ENCODE measurements around the gene FAM53B.

Gene FAM53B

DNA sequence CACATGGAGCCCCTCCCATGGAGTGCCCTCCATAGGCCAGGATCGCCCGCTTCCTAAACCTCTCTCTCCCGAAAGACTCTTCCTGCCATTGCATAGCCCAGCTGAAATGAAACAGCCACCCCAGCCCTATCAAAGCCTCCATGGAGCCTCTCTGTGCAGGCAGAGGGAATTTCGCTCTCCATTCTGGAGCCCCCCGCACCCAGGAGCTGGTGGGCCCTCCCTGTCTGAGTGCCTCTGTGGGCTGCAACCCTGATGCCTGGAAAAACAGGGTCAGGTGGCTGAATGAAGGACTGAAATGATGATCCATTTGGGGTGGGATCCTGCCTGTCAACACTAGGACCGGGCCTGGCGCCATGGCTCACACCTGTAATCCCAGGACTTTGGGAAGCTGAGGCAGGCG is 106.4 kb downstream of the FAM53B start:
- H3K79me2 ChIP-seq (ENCODE audit: insufficient read depth, low read depth), result no peaks in the 10 kb centered on the region
- no peak overlapping the region for H3K27ac ChIP-seq
- H4K20me1 ChIP-seq (ENCODE audit: insufficient read depth), result no peaks in the 10 kb centered on the region
- 0 out of 2 replicates have a peak, but pooled peaks cover under 1% of the 10 kb centered on the region for H3K36me3 ChIP-seq (ENCODE audit: insufficient read depth)
- H3K4me1 ChIP-seq (ENCODE audit: low read depth, poor library complexity, severe bottlenecking), result peaks cover 15% of the 10 kb centered on the region
- H3K4me2 ChIP-seq, result no peak overlapping the region
- no peaks in the 10 kb centered on the region for H3K27me3 ChIP-seq (ENCODE audit: insufficient read depth, low read depth)
- no peak overlapping the region for H2AFZ ChIP-seq (ENCODE audit: low read depth)
- no peak overlapping the region for H3K9ac ChIP-seq
- no peak overlapping the region for H3K4me3 ChIP-seq (IDR thresholded peaks at IDR 0.05; ENCODE audit: insufficient read depth, low read depth, low read length)
- TF ChIP-seq, protein P1, sequence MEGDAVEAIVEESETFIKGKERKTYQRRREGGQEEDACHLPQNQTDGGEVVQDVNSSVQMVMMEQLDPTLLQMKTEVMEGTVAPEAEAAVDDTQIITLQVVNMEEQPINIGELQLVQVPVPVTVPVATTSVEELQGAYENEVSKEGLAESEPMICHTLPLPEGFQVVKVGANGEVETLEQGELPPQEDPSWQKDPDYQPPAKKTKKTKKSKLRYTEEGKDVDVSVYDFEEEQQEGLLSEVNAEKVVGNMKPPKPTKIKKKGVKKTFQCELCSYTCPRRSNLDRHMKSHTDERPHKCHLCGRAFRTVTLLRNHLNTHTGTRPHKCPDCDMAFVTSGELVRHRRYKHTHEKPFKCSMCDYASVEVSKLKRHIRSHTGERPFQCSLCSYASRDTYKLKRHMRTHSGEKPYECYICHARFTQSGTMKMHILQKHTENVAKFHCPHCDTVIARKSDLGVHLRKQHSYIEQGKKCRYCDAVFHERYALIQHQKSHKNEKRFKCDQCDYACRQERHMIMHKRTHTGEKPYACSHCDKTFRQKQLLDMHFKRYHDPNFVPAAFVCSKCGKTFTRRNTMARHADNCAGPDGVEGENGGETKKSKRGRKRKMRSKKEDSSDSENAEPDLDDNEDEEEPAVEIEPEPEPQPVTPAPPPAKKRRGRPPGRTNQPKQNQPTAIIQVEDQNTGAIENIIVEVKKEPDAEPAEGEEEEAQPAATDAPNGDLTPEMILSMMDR (conservative IDR thresholded peaks at IDR 0.05; ENCODE audit: low read depth, low read length), result no peak

DNA sequence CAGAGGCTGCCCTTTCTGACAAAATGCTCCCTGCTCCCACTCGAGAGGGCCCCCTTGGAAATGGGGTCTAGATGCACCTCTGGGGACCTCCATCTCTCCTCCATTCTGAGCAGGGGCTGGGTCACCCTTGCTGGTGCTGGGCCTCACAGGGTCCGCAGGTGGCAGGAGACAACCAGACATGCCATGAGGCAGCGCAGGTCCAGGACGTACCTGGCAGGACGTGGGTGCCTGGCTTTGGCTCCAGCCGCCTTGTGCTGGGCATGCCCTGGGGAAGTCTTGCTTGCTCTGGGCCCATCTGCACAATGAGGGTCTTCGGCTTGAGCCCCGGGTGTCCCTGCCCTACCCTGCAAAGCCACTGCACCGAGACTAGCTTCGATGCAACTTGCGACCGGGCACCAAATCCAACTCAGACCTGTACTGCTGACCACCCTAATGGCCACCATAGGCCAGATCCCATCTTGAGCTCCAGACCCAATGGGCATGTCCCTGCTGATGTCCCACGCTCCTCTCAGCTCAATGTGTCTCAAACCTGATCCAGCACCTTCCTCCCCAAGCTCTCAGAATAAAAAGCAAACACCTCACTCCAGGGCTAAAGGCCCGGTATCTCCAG is 107.0 kb downstream of the FAM53B start:
- TF ChIP-seq, protein P1 (conservative IDR thresholded peaks at IDR 0.05; ENCODE audit: low read depth, low read length), result no peak
- H3K79me2 ChIP-seq (ENCODE audit: insufficient read depth, low read depth), result no peaks in the 10 kb centered on the region
- H3K36me3 ChIP-seq (ENCODE audit: insufficient read depth), result no peaks in the 10 kb centered on the region
- peaks cover 15% of the 10 kb centered on the region for H3K4me1 ChIP-seq (ENCODE audit: low read depth, poor library complexity, severe bottlenecking)
- H3K9ac ChIP-seq, result no peak overlapping the region
- no peak overlapping the region for H2AFZ ChIP-seq (ENCODE audit: low read depth)
- H4K20me1 ChIP-seq (ENCODE audit: insufficient read depth), result no peaks in the 10 kb centered on the region
- no peaks in the 10 kb centered on the region for H3K27me3 ChIP-seq (ENCODE audit: insufficient read depth, low read depth)
- H3K4me3 ChIP-seq (IDR thresholded peaks at IDR 0.05; ENCODE audit: insufficient read depth, low read depth, low read length), result no peak overlapping the region
- no peak overlapping the region for H3K4me2 ChIP-seq
- H3K27ac ChIP-seq, result no peak overlapping the region

DNA sequence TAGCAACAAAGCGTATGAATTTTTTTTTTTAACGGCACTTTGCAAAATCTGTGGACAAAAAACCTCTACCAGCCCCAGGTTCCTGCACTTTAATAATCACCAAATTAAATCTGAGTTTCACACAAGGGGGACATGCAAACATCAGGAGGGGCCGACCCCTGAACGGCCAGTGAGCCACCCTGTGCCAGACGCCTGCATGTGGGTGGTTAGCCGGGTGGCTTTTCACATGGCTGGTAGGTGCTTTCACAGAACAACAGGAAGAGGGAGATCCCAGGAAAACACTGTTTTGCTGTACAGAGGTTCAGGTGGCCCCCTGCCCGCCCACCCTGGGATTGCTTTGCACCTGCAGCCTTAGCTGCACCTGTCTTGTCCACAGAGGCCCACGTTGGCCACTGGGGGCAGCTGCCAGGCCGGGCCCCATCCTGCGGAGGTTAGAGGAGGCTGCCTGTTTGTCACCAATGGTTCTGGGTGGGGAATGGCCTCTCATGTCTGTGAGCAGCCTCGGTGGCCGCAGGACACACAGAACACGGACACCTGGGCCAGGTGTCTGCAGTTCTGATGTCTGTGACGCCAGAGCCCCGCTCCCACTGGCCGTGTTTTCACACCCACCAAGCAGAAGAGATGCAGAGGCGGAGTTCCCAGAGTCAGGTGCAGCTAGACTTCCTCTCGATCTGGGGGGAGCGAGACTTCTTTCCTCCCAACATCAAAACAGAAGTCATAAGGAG is 107.7 kb downstream of the FAM53B start:
- peaks cover 7% of the 10 kb centered on the region for H3K4me1 ChIP-seq (ENCODE audit: low read depth, poor library complexity, severe bottlenecking)
- no peak overlapping the region for H3K9ac ChIP-seq
- H4K20me1 ChIP-seq (ENCODE audit: insufficient read depth), result no peaks in the 10 kb centered on the region
- no peaks in the 10 kb centered on the region for H3K36me3 ChIP-seq (ENCODE audit: insufficient read depth)
- H3K4me3 ChIP-seq (IDR thresholded peaks at IDR 0.05; ENCODE audit: insufficient read depth, low read depth, low read length), result no peak overlapping the region
- no peaks in the 10 kb centered on the region for H3K27me3 ChIP-seq (ENCODE audit: insufficient read depth, low read depth)
- no peaks in the 10 kb centered on the region for H3K79me2 ChIP-seq (ENCODE audit: insufficient read depth, low read depth)
- no peak overlapping the region for H3K4me2 ChIP-seq
- TF ChIP-seq, protein P1 (conservative IDR thresholded peaks at IDR 0.05; ENCODE audit: low read depth, low read length), result no peak
- no peak overlapping the region for H2AFZ ChIP-seq (ENCODE audit: low read depth)
- H3K27ac ChIP-seq, result no peak overlapping the region

DNA sequence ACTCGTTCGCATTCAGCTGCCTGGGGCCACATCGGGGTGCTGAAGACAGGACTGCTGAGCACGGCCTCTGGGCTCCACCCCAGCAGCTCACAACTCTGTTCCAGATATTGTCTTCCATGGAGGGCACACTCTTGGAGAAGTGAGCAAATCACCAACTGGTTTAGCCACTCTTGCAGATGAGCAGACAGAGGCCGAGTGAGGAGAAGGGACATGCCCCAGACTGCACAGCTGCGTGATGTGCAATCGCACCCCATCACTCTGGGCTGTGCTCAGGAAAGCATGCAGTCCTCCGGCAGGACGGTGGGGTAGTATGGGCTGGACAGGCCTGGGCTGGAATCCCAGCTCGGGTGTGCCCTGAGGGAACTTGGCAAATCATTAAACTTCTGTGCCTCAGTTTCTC is 111.6 kb downstream of the FAM53B start:
- Histone ChIP-seq H3K36me3 (ENCODE audit: insufficient read depth) (no peaks in the 10 kb centered on the region), H3K27ac (no peak overlapping the region), H4K20me1 (ENCODE audit: insufficient read depth) (no peaks in the 10 kb centered on the region), H3K4me2 (no peak overlapping the region), H3K9ac (no peak overlapping the region), H3K79me2 (ENCODE audit: insufficient read depth, low read depth) (no peaks in the 10 kb centered on the region; the same call in 1 of the 2 replicates), H3K27me3 (ENCODE audit: insufficient read depth, low read depth) (no peaks in the 10 kb centered on the region), H3K4me3 (IDR thresholded peaks at IDR 0.05; ENCODE audit: insufficient read depth, low read depth, low read length) (no peak overlapping the region), H2AFZ (ENCODE audit: low read depth) (no peak overlapping the region), H3K4me1 (ENCODE audit: low read depth, poor library complexity, severe bottlenecking) (peaks cover 17% of the 10 kb centered on the region)
- TF ChIP-seq, protein P1 (conservative IDR thresholded peaks at IDR 0.05; ENCODE audit: low read depth, low read length), result no peak
